Stimulated activated naive CD8-positive, alpha-beta T cell treated with anti-CD3 and anti-CD28 coated beads, Interleukin-15, Interleukin-2, amounts not matched to agents 100 U/mL and 50 U/mL, for 24 hours (primary cell): ENCODE measurements around the gene SHISAL1.
"Not testable (repeated sequence)": the region's sequence is repeated elsewhere in the genome, so short reads cannot be mapped to it uniquely, and the experiment has no call there.

Experiments used
- ATAC-seq: fragments of 150-1000 bp; cut with Tn5 transposase; one replicate; pipeline ENCODE4 v1.10.0; 2021
- DNase-seq: peaks from one replicate; pipeline ENCODE4 v3.0.0; 2021

Gene SHISAL1

DNA sequence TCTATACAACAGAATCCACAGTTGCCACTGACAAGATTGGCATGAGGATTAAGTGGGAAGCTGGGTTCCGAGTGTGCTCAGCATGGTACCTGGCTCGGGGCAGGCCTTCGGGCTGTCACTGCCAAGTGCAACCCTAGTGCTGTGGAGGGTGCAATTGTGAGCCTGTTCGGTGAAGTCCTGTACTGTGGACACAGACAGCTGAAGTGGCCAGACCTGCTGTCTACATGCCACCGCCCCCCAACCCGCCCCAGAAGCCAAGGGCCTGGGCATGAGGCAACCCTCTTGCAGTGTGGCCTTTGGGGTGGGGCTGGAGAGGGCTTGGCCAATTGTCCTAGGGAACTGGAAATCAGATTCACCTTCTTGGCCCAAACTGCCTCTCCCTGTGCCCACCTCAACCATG, 15.6 kb upstream of the SHISAL1 start:
- ATAC-seq: no peak
- no peak for DNase-seq

GRCh38 chr22:44326491-44326885, 13.7 kb upstream of the SHISAL1 start:
- no peak for DNase-seq
- ATAC-seq: no peak

DNA sequence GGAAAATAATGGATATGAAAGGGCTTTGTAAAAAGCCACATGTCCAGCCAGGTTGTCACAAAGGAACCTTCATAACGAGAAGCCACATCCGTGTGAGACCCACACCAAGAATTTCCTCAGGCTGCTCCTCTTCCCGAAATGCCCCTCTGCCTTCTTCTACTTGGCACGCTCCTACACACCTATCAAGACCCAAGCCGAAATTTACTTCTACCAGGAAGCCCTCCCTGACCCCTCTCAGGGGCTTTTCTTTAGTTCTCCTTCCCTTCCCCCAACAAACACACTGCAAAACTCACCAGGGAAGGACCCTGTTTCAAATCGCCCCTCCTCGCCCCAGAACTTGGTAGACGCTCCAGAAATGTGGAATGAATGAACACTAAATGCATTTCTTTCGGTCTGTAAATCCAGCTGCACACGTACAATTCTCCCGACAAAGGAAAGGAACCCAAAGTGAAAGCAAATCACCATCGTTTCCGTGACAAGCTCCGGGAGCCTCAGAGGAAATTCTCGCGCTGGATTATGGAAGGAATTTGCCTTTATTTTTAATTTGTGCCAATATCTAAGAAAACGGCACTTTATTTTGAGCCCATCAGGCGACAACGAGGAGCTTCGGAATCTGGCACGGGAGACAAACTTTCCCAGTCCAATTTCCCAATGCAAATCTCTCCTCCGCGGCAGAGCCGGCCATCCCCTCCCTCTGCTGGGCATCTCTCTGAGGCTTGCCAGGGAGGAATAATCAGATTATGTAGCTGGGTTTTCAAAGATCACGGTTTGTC, 13.2 kb upstream of the SHISAL1 start:
- DNase-seq (no peak), ATAC-seq (no peak)

DNA sequence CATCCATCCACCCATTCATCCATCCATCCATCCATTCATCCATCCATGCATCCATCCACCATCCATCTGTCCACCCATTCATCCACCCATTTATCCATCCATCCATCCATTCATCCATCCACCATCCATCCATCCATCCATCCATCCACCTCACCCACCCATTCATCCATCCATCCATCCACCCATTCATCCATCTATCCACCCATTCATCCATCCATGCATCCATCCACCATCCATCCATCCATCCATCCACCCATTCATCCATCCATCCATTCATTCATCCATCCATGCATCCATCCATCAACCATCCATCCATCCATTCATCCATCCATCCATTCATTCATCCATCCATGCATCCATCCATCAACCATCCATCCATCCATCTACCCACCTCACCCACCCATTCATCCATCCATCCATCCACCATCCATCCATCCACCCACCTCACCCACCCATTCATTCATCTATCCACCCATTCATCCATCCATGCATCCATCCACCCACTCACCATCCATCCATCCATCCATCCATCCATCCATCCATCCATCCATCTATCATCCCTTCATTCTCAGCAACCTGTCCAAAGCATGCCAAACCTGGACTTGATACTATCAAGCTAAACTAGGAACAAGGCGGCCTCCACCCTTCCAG, 10.5 kb upstream of the SHISAL1 start:
- ATAC-seq, DNase-seq: not testable (repeated sequence)

DNA sequence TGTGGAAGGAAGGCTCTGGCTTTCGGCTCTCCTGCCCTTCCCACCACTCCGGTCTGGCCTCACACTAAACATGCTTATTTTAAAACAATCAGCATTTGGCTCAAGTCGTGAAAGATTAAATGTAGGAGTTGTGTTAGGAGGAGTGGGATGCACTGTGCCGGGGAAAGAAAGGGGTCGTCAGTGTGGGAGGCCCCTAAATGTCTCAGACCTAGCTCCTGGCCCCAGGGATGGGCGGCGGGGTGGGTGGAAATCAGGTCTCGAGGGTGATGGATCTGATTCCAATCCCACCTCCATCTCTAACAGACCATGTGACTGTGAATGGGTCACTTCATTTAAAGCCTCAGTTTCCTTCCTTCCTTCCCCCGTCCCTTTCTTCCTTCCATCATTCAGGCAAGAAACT, 6.9 kb upstream of the SHISAL1 start:
- ATAC-seq (peak; percentile 9), DNase-seq (no peak)

DNA sequence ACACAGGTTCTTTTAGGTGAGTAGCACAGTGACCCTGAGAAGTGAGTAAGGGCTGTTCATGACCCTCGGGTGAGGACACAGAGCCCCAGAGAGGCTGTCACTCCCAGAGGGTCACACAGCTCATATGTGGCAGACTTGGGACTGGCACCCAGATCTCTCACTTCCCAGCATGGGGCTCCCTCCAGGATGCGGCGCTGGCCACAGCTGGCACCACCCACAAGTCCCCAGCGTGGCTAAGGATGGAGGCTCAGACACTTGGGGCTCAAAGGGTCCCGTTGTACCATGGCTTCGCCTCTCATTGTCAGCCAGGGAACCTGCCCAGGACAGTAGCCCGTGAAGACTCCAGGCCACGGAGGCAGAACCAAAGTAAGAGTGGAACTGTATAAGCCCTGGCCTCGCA, 6.0 kb upstream of the SHISAL1 start:
- no peak for ATAC-seq
- no peak for DNase-seq

GRCh38 chr22:44317886-44318637, 5.3 kb upstream of the SHISAL1 start:
- no peak for DNase-seq
- ATAC-seq: no peak

DNA sequence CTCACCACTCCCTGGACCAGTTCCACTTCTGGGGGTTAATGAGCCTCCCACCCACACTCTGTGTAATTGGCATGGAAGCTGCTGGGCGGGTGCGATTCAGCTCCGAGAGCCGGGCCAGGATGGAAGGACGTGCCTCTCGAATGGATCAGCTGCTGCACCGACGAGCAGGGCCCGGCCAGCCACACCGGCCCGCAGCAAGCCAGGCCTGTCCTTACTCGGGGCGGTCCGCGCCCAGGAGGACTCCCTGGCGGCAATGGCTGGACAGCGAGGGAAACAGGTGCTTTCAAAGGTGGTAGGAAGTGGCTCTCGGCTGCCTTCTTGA, 4.3 kb upstream of the SHISAL1 start:
- ATAC-seq: no peak
- no peak for DNase-seq

GRCh38 chr22:44316393-44317122, 3.8 kb upstream of the SHISAL1 start:
- ATAC-seq (no peak), DNase-seq (no peak)

GRCh38 chr22:44314425-44315067, 1.8 kb upstream of the SHISAL1 start:
- ATAC-seq (no peak), DNase-seq (no peak)

DNA sequence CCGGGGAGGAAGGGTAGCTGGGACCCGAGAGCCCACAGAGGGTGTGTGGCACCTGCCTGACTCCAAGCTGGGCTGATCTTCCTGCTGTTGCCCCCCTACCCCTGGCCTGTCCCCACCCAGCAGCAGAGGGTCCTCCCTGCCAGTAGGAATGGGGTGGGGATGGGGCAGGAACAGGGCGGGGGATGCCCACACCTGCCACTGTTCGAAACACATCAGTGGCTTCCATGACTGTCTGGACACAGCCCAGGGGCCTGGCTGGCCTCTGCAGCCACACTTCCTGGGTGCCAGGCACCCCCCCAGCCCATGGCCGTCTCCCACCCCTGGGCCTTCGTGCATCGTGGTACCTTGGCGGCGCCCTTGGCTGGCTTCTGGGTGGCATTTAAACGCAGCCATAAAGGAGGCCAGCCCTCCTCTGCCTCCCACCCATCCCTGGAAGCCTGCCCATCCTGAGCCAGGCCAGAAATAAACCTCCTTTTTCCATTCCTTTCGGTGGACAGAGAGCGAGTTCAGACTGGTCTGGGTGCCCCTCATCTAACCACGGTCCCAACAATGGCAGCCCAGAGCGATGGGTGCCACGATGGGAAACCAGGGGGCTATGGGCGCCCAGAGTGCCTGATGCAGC, 745 bp upstream of the SHISAL1 start:
- no peak for ATAC-seq

DNA sequence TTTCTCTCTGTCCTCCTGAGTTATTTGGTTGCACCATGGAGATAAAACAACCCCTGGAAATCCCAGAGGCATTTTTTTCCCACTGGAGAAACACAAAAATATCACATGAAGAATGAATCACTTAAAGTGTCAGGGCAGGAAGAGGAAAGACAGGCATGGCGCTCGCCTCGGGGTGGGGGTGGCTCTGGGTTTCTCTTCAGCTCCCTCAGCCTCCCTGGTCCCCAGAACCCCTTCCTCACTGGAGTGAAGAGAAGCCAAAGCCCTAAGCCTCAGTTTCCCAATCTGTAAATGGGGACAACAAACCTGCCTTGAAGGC, 938 bp downstream of the SHISAL1 start:
- DNase-seq (no peak), ATAC-seq (no peak)

More for the DNA sequence above, 745 bp upstream of the SHISAL1 start:
- DNase-seq: no peak

DNA sequence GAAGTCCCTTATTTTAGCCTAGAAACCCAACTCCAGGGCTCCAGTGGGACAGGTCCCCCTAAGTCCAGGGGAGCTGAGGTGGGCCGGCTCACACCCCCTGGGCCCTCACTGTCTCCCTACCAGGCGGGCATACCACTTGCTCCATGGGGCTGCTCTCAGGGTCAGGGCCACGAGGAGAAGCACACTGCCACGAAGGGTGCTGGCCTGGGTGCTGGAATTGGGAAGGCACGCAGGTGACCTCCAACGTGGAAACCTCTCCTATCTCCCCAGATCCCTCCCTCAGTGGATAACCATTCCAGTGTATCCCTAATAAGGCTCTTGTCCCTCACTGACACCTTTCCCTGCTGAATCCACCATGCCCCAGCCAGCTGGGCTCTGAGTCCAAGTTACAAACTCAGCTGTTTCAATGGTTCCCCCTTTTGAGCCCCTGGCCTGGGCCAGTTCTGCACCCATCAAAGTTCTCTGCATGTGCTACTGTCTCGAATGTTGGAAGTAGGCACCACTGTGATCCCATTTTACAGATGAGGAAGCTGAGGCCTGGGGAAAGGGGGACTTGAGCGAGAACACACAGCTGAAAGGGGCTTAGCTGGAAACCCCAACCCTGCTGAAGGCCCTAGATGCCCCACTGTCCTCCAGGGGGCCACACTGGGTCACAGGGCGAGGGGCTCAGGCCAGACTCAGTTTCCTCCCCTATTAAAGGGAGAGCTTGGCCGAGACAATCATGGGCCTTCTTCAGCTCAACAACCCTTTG, 1.5 kb downstream of the SHISAL1 start:
- ATAC-seq: no peak
- no peak for DNase-seq

- DNase-seq (no peak), ATAC-seq (no peak)
Observed at GRCh38 chr22:44309647-44310046, 3.1 kb downstream of the SHISAL1 start.

GRCh38 chr22:44309137-44309536, 3.6 kb downstream of the SHISAL1 start:
- ATAC-seq (no peak), DNase-seq (no peak)

- DNase-seq (no peak), ATAC-seq (no peak)
Observed at GRCh38 chr22:44307509-44308169, 5.1 kb downstream of the SHISAL1 start.

DNA sequence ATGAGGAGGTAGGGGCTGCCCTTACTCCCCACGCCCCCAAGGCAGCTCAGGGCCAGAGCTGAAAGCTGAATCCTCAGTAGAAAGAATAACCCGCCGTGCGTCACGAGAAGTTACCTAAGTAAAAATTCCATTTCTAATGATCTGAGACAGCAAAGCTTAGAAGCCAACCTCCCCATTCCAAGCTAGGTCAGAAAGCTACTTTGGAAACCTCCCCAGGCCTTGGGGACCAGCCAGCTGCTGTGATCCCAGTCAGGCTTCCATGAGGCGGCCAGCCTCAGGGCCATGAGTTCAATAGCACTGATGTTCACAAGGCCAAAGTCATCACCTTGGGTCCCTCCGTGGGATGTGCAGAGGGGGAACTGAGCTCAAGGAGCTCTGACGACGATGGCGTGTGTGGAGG, 6.9 kb downstream of the SHISAL1 start:
- DNase-seq (no peak), ATAC-seq (no peak)

DNA sequence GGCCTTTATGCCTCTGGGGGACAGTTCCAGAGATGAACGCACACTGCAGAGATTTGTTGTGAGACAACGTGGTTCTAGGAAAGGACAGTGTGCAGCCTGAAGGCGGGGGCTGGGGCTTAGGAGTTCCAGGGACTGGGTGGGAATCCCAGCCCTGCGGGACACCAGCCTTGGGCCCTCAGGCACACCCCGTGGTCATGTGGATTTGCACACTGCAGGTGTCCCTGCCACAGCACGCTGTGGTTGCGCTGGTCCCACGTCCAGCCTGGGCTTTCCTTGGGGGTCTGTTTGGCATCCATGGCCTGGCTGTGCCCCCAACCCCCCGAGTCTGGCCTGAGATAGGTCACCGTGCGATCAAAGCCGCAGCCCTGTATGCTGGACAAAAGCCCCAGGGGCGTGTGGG, 7.3 kb downstream of the SHISAL1 start:
- no peak for DNase-seq
- no peak for ATAC-seq

DNA sequence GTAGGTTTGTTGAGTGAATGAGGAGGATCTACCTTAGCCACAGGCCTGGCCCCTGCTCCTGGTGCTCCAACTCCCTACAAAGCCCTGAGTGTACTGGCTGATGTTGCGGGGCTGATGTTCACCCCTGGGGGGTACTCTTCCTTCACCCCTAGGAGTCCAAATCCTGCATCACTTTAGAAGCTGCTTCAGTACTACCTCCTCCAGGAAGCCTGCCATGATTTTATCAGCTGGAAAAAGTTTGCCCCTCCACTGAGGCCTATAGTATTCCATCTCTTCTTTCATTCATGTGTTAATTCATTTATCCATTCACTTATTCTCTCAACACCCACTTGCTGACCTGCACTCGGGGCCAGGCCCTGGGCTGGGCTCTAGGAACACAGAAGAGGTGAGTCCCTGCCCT, 7.8 kb downstream of the SHISAL1 start:
- DNase-seq (no peak), ATAC-seq (no peak)

DNA sequence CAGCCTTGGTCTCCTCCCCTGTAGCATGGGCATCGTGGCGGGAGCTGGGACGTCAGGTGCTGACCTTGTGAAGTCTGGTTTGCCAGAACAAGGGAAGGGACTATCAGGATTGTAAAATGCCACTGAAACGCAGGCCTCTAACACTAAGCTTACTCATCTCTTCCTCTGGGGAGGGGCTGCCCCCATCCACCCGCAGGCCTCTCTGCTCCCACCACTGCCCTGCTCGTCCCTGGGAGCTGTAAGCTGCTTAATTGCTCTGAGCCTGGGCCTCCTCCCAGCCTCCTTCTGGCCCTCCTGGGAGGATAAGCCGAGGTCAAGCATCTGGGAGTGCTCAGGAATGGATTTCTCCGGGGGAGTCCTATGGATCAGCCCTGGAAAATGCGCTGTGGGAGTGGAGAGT, 8.4 kb downstream of the SHISAL1 start:
- peak; percentile 67 for ATAC-seq
- peak; percentile 25 for DNase-seq

DNA sequence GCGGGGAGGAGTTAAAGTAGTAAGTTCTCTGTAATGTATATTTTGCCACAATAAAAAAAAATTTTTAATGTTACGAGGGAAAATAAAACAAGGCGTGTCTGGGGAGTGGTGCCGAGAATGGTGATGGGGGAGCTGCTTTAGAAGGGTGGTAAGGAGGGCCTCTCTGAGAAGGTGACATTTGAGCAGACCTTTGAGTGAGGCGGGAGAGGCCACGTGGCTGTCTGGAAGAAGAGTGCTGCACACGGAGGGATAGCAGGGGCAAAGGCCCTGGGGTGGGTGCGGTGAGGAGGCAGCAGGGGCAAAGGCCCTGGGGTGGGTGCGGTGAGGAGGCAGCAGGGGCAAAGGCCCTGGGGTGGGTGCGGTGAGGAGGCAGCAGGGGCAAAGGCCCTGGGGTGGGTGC, 10.4 kb downstream of the SHISAL1 start:
- DNase-seq, ATAC-seq: not testable (repeated sequence)
